IPS-18a (cell line): ENCODE data around the gene CFAP141.

ENCODE experiments used
- H3K27ac ChIP-seq: one replicate; pipeline ENCODE4 v1.5.1; 2013; ENCODE audit warnings: low read length
- H3K27me3 ChIP-seq: one replicate; pipeline ENCODE4 v1.6.1; 2013; ENCODE audit warnings: mild to moderate bottlenecking, low read length; ENCODE audit not compliant: control insufficient read depth, insufficient read depth
- H3K36me3 ChIP-seq: one replicate; pipeline ENCODE4 v1.6.1; 2013; ENCODE audit warnings: low read depth, low read length; ENCODE audit not compliant: control insufficient read depth
- H3K4me1 ChIP-seq: one replicate; pipeline ENCODE4 v1.6.1; 2013; ENCODE audit warnings: low read depth, low read length; ENCODE audit not compliant: control insufficient read depth
- H3K4me3 ChIP-seq: one replicate; pipeline ENCODE4 v1.5.1; 2013; ENCODE audit warnings: low read length
- H3K9ac ChIP-seq: one replicate; pipeline ENCODE4 v1.6.1; 2013; ENCODE audit warnings: mild to moderate bottlenecking, low read length, moderate library complexity
- H3K9me3 ChIP-seq: one replicate; pipeline ENCODE4 v1.6.1; 2013; ENCODE audit warnings: low read depth, low read length; ENCODE audit not compliant: control insufficient read depth

CFAP141 gene

GRCh38 chr1:154159554-154159953 lies 46.6 kb downstream of the CFAP141 start:
- H3K4me1 ChIP-seq: no peaks in the 10 kb centered on the region
- H3K9me3 ChIP-seq: no peaks in the 10 kb centered on the region
- H3K36me3 ChIP-seq: peaks cover 75% of the 10 kb centered on the region
- no peak overlapping the region for H3K27ac ChIP-seq
- no peaks in the 10 kb centered on the region for H3K27me3 ChIP-seq
- H3K4me3 ChIP-seq: no peak overlapping the region
- H3K9ac ChIP-seq: no peak overlapping the region

- H3K9ac ChIP-seq: no peak overlapping the region
- no peak overlapping the region for H3K27ac ChIP-seq
- H3K9me3 ChIP-seq: no peaks in the 10 kb centered on the region
- no peaks in the 10 kb centered on the region for H3K4me1 ChIP-seq
- H3K27me3 ChIP-seq: no peaks in the 10 kb centered on the region
- no peak overlapping the region for H3K4me3 ChIP-seq
- H3K36me3 ChIP-seq: peaks cover 68% of the 10 kb centered on the region
These were observed 47.6 kb downstream of the CFAP141 start for GRCh38 chr1:154158307-154159125.

GRCh38 chr1:154157520-154158306 lies 48.4 kb downstream of the CFAP141 start:
- Histone ChIP-seq H3K36me3 (peaks cover 60% of the 10 kb centered on the region), H3K9ac (no peak overlapping the region), H3K4me1 (no peaks in the 10 kb centered on the region), H3K9me3 (no peaks in the 10 kb centered on the region), H3K4me3 (no peak overlapping the region), H3K27me3 (no peaks in the 10 kb centered on the region), H3K27ac (no peak overlapping the region)

GRCh38 chr1:154155251-154155650 lies 50.9 kb downstream of the CFAP141 start:
- H3K36me3 ChIP-seq: peaks cover 39% of the 10 kb centered on the region
- H3K9ac ChIP-seq: no peak overlapping the region
- no peaks in the 10 kb centered on the region for H3K9me3 ChIP-seq
- no peak overlapping the region for H3K4me3 ChIP-seq
- H3K27me3 ChIP-seq: no peaks in the 10 kb centered on the region
- H3K27ac ChIP-seq: no peak overlapping the region
- H3K4me1 ChIP-seq: no peaks in the 10 kb centered on the region

GRCh38 chr1:154154534-154155191 lies 51.5 kb downstream of the CFAP141 start, which contains the start of gene NUP210L:
TSS of gene NUP210L (minus strand) at chr1:154155073.
- Histone ChIP-seq H3K27me3 (no peaks in the 10 kb centered on the region), H3K27ac (no peak within 1 kb of the TSS), H3K36me3 (peaks cover 34% of the 10 kb centered on the region), H3K9me3 (no peaks in the 10 kb centered on the region), H3K4me3 (no peak within 1 kb of the TSS), H3K4me1 (no peaks in the 10 kb centered on the region), H3K9ac (no peak within 1 kb of the TSS)

- Histone ChIP-seq H3K9ac (no peak overlapping the region), H3K27ac (no peak overlapping the region), H3K9me3 (no peaks in the 10 kb centered on the region), H3K36me3 (peaks cover 28% of the 10 kb centered on the region), H3K4me3 (no peak overlapping the region), H3K4me1 (no peaks in the 10 kb centered on the region), H3K27me3 (no peaks in the 10 kb centered on the region)
These were observed 52.1 kb downstream of the CFAP141 start for GRCh38 chr1:154154053-154154452.

- no peak overlapping the region for H3K27ac ChIP-seq
- peaks cover 6% of the 10 kb centered on the region for H3K36me3 ChIP-seq
These were observed 54.8 kb downstream of the CFAP141 start for GRCh38 chr1:154151311-154151710.

More at GRCh38 chr1:154151311-154151710, 54.8 kb downstream of the CFAP141 start:
- Histone ChIP-seq H3K27me3 (no peaks in the 10 kb centered on the region), H3K9me3 (no peaks in the 10 kb centered on the region), H3K9ac (no peak overlapping the region), H3K4me3 (no peak overlapping the region), H3K4me1 (no peaks in the 10 kb centered on the region)
